WTC11 (cell line): ENCODE measurements around the gene NUP58.

Experiments
- ATF1 ChIP-seq: sonication (generic); formaldehyde crosslinking; IDR thresholded peaks from 2 replicates; pipeline ENCODE4 v1.8.1; 2023; ENCODE audit warnings: mild to moderate bottlenecking, moderate library complexity, missing genetic modification reagents
- EMX1 ChIP-seq: fragments of 250-450 bp; sonication (Bioruptor Pico); IDR thresholded peaks from 2 replicates; pipeline ENCODE4 v1.8.0; 2021; ENCODE audit warnings: mild to moderate bottlenecking
- IRF2 ChIP-seq: sonication (generic); formaldehyde crosslinking; IDR thresholded peaks from 2 replicates; pipeline ENCODE4 v1.8.0; 2022; ENCODE audit warnings: low read depth, missing genetic modification reagents, borderline replicate concordance
- MAX ChIP-seq: sonication (generic); formaldehyde crosslinking; IDR thresholded peaks from 2 replicates; pipeline ENCODE4 v1.8.0; 2022; ENCODE audit warnings: mild to moderate bottlenecking, missing genetic modification reagents
- NR2C2 ChIP-seq: sonication (generic); formaldehyde crosslinking; IDR thresholded peaks from 2 replicates; pipeline ENCODE4 v1.8.0; 2022; ENCODE audit warnings: mild to moderate bottlenecking, missing genetic modification reagents
- SP1 ChIP-seq: sonication (generic); formaldehyde crosslinking; conservative IDR thresholded peaks from 2 replicates; pipeline ENCODE4 v1.8.1; 2022; ENCODE audit warnings: missing genetic modification reagents
- ZBTB43 ChIP-seq: sonication (generic); formaldehyde crosslinking; IDR thresholded peaks from 2 replicates; pipeline ENCODE4 v1.8.1; 2023; ENCODE audit warnings: mild to moderate bottlenecking, missing genetic modification reagents
- ZNF232 ChIP-seq: sonication (generic); formaldehyde crosslinking; IDR thresholded peaks from 2 replicates; pipeline ENCODE4 v1.8.0; 2022; ENCODE audit warnings: mild to moderate bottlenecking, missing genetic modification reagents
- ZNF263 ChIP-seq: sonication (generic); formaldehyde crosslinking; IDR thresholded peaks from 2 replicates; pipeline ENCODE4 v1.8.1; 2022; ENCODE audit warnings: low read depth, mild to moderate bottlenecking, moderate library complexity, missing genetic modification reagents
- ZNF416 ChIP-seq: fragments of 250-450 bp; sonication (Bioruptor Pico); IDR thresholded peaks from 2 replicates; pipeline ENCODE4 v1.9.0; 2021; ENCODE audit warnings: mild to moderate bottlenecking, inconsistent platforms
- ZNF423 ChIP-seq: fragments of 250-450 bp; sonication (Bioruptor Pico); IDR thresholded peaks from 2 replicates; pipeline ENCODE4 v2.1.2; 2022; ENCODE audit warnings: mild to moderate bottlenecking, moderate library complexity
- TF ChIP-seq, protein P1 (sequence below): fragments of 200-600 bp; IDR thresholded peaks from 2 replicates; pipeline ENCODE4 v1.8.0; 2022; ENCODE audit warnings: antibody characterized with exemption

DNA sequence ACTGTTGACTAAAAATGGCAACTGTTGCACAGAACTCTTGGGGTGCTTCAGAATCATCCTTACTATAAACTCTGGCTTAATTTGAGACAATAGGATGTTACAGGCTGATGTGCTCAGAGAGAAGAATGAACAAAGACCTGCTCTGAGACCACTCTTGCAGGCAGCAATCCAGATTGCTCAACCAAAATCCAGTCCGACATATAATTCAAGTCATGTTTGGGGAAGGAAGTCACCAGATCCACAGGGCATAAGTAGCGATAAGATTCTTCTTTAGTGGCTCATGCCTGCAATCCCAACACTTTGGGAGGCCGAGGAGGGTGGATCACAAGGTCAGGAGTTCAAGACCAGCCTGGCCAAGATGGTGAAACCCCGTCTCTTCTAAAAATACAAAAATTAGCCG is 34.7 kb upstream of the NUP58 start:
- TF ChIP-seq EMX1 (CRISPR knock-in tag) (no peak), ZNF232 (CRISPR knock-in tag) (no peak), ATF1 (CRISPR knock-in tag) (no peak), NR2C2 (no peak), MAX (CRISPR knock-in tag) (no peak), IRF2 (CRISPR knock-in tag) (no peak), SP1 (no peak), ZNF416 (CRISPR knock-in tag) (no peak), ZNF423 (CRISPR knock-in tag) (no peak), ZBTB43 (CRISPR knock-in tag) (no peak), ZNF263 (CRISPR knock-in tag) (no peak)
- TF ChIP-seq, protein P1, sequence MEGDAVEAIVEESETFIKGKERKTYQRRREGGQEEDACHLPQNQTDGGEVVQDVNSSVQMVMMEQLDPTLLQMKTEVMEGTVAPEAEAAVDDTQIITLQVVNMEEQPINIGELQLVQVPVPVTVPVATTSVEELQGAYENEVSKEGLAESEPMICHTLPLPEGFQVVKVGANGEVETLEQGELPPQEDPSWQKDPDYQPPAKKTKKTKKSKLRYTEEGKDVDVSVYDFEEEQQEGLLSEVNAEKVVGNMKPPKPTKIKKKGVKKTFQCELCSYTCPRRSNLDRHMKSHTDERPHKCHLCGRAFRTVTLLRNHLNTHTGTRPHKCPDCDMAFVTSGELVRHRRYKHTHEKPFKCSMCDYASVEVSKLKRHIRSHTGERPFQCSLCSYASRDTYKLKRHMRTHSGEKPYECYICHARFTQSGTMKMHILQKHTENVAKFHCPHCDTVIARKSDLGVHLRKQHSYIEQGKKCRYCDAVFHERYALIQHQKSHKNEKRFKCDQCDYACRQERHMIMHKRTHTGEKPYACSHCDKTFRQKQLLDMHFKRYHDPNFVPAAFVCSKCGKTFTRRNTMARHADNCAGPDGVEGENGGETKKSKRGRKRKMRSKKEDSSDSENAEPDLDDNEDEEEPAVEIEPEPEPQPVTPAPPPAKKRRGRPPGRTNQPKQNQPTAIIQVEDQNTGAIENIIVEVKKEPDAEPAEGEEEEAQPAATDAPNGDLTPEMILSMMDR: no peak
